RPMI8226 (cell line): ENCODE data around the gene OR2T5.
"Not testable (repeated sequence)": the region's sequence is repeated elsewhere in the genome, so short reads cannot be mapped to it uniquely, and the experiment has no call there.

Source experiments
- DNase-seq: peaks from one replicate; pipeline ENCODE4 v3.0.0-alpha.2; 2015

OR2T5 gene

DNA sequence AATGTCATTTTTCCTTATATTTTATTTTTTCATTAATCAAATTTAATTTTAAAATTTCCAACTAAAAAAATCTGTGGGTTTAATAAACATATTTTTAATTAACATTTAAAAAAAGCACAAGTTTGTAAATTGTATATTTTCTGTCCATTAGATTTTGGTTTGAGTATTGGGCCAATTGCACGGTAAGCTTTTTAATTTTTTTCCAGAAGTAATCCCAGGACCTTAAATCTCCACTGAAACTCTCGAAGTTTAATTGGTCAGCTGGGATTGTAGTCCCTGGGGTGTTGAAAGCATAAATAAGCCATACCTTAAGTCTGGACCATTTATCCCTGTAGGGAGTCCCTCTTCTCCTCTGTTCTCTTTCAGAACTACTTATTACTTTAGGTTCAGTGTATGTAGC lies 19.4 kb downstream of the OR2T5 start, which contains the start of gene OR2G6:
Gene OR2G6, plus strand, starts transcription at position 301 of the 400 bp plus-strand sequence. CDS start 13,574 bp downstream, outside the sequence.
- DNase-seq: not testable (repeated sequence)

DNA sequence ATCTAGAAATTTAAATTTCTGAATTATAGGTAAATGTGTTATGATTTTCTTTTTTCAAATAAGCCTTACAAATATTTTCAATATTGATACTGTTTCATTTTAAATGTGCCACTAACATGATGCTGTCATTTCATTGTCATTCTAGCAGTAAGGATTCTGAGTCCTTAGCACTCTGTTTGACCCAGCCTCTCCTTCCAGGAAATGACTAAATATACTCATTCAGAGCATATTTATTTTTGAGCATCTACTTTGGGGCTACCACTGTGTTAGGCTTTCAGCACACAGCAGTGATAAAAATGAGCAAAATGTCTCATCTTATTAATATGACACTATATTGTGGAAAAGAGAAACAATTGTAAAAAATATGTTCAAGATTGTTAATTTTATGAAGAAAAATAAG lies 21.8 kb downstream of the OR2T5 start:
- DNase-seq: not testable (repeated sequence)

- DNase-seq: no peak
These were observed 33.5 kb downstream of the OR2T5 start for GRCh38 chr1:248521856-248522255.

GRCh38 chr1:248537449-248537848 lies 49.1 kb downstream of the OR2T5 start:
- DNase-seq: not testable (repeated sequence)
